SIG-M5 treated with dmso at 0.1 percent for 504 hours (cell line): ENCODE data around the gene MBD3L2B.
"Not testable (repeated sequence)": the region's sequence is repeated elsewhere in the genome, so short reads cannot be mapped to it uniquely, and the experiment has no call there.

ENCODE experiments used
- DNase-seq: peaks from one replicate; lab custom pipeline; 2025; ENCODE audit not compliant: unreplicated experiment; lab: John Stamatoyannopoulos, UW

Gene MBD3L2B

DNA sequence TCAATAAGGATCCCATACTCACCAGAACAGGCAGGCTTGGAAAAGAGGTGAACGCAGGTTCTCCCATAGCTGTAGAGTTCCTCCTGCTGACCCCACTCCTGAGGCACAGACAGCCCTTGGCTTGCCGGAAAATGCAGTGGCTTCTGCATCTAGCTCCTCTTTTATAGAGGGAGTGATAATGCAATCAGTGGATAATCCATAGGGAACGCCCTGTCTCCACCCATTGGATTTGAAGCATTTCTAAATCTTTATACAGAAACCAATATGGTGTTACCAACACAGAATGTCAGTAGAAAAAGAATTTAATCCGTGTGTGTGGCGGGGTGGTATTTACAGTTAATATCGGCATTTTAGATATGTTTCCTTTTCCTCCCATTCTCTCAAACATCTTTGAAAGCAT lies at the start of gene MBD3L2B:
Gene MBD3L2B, minus strand, starts transcription at position 101 of the 400 bp plus-strand sequence. Its CDS starts 34 bp downstream, at position 67.
- DNase-seq: not testable (repeated sequence)

DNA sequence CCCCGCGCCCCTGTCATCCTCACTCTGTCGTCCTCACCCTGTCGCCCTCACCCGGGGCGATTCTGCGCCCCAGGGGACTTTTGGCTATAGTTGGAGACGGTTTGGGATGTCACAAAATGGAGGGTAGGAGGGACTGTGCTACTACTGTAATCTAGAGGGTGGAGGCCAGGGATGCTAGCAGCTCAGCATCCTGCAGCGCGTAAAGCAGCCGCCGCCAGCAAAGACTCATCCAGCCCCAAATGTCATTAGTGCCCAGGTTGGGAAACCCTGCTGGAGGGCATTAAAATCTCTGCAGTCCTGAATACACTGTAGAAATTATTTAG lies 48.6 kb upstream of the MBD3L2B start:
- DNase-seq: no peak

DNA sequence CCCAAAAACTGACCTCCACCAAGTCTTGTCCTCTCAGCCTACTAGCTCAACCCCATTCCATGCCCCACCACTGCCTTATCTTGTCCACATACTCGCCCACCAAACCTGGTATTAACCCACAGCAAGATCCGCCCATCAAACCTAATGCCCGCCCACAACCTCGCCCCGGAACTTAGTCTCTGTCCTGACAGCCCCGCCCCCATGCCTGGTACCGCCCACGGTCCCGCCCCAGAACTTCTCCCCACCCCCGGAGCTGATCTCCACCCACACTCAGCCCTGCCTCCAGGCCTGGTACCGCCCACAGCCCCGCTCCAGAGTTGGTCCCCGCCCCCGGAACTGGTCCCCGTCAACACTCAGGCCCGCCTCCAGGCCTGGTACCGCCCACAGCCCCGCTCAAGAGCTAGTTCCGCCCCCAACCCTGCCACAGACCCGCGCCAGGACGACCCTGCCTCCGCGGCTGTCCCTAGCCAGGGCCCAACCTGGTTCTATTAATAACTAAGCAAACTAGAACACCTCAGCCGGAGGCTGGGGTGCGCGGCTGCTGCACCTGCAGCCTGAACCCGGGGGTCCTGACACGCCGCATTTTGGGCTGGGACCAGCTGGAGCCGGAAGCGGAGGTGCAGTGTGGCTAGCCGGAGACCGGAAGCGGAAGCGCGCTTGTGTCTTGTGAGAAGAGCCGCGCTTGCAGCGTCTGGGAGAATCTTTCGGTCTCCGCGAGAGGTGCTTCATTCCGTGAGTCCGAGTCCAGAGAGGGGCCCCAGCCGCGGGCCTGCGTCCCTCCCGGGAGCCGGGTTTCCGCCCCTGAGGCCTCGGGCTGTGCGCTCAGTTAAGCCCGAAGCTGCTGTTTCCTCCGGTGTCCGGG lies 48.0 kb upstream of the MBD3L2B start, which contains the start of gene ZNF557:
Gene ZNF557, plus strand, starts transcription at position 662 of the 862 bp plus-strand sequence. CDS start 5,372 bp downstream, outside the sequence.
- peak; percentile 87 for DNase-seq

DNA sequence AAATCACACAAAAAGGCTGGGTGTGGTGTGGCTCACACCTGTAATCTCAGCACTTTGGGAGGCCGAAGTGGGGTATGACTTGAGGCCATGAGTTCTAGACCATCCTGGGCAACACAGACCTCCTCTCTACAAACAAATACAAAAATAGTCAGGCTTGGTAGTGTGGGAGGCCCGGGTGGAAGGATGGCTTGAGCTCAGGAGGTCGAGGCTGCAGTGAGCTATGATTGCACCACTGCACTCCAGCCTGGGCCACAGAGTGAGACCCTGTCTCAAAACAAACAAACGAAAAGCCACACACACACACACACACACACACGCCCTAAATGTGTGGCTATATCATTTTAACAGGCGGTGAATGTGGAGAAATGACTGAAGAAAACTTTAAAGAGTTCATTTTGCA lies 47.4 kb upstream of the MBD3L2B start:
- DNase-seq: no peak

DNA sequence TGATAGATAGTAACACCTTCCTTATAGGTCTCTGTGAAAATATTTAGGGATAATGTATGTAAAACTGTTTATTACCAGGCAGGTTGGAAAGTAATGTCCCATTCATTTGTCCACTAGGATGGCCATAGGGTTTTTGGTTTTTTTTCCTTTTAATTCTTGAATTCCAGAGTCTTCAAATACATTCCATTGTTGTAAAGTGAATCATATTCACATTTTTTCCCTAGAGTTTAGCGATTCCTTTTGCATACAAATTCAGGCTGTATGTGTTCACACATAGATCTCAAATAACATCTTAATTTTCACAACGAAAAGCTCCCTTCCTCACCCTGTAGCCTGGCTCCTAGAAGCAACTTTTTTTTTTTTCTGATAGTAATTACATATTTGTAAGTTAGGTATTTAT lies 46.5 kb upstream of the MBD3L2B start:
- no peak for DNase-seq

DNA sequence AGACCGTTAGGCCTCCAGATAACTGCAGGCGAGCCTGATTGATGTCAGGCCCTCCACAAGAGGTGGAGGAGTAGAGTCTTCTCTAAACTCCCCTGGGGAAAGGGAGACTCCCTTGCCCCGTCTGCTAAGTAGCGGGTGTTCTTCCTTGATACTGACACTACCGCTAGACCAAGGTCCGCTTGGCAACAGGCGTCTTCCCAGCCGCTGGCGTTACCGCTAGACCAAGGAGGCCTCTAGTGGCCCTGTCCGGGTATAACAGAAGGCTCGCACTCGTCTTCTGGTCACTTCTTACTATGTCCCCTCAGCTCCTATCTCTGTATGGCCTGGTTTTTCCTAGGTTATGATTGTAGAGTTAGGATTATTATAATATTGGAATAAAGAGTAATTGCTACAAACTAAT lies 45.9 kb upstream of the MBD3L2B start:
- DNase-seq: not testable (repeated sequence)

DNA sequence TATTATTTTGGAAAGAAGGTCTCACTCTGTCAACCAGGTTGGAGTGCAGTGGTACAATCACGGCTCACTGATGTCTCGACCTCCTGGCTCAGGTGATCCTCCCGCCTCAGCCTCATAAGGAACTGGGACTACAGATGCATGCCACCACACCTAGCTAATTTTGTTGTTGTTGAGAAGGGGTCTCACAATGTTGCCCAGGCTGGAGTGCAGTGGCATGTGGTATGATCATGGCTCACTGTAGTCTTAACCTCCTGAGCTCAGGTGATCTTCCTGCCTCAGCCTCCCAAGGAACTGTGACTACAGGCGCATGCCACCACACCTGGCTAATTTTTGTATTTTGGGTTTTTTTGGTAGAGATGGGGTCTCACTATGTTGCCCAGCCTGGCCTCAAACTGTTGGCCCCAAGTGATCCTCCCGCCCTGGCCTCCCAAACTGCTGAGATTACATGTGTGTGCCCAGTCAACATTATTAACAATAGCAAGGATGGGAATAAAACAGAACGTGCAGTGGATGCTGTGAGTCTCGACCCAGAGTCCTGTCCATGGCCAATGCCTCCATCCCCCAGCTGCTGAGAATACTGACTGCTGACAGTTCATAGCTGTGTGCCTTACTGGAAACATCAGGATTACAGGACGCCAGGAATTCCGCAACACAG lies 42.7 kb upstream of the MBD3L2B start:
- DNase-seq: no peak

DNA sequence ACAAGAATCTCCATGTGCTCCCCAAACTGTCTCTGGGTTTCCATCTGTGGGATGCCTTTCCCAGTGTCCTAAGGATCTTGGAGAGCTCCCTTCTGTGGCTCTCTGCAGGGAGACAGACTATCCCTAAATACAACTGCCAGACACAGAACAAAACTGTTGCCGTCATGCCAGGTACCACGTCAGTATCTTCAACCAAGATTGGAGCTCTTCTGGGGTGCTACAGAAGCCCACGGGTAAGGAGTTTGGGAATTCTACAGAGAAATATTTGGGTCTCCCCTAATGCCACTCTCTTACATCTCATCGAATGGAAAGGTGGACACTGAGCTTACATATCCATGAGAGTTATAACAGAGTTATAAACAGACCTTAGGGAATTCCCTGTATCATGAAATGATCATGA lies 42.1 kb upstream of the MBD3L2B start:
- DNase-seq: no peak

DNA sequence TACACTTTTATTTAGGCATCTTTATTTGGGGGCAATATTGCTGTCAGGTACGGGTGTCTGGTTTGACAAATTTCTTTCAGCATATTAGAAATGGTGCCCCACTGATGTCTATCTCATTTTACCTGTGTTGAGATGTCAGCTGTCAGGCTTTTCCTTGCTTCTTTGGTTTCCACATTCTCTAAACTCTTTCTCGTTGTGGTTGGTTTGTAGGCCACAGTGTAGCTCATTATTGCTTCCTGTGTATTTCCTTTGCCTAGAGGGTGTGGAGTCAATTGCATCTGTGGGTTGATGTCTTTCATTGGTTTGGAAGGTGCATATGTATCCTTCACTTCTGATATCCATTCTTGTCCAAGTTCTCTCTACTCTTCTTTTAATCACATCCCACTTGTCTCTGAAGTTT lies 38.7 kb upstream of the MBD3L2B start:
- not testable (repeated sequence) for DNase-seq

DNA sequence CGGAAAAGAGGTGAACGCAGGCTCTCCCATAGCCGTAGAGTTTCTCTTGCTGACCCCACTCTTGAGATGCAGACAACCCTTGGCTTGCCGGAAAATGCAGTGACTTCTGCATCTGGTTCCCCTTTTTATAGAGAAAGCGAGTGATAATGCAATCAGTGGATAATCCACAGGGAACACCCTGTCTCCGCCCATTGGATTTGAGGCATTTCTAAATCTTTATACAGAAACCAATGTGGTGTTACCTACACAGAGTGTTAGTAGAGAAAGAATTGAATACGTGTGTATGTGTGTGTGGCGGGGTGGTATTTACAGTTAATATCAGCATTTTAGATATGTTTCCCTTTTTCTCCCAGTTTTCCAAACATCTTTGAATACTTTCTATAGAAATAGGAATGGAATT lies 37.3 kb upstream of the MBD3L2B start, which contains the start of gene MBD3L3:
Gene MBD3L3, minus strand, starts transcription at position 101 of the 400 bp plus-strand sequence. Its CDS starts 71 bp downstream, at position 30.
- DNase-seq: not testable (repeated sequence)

DNA sequence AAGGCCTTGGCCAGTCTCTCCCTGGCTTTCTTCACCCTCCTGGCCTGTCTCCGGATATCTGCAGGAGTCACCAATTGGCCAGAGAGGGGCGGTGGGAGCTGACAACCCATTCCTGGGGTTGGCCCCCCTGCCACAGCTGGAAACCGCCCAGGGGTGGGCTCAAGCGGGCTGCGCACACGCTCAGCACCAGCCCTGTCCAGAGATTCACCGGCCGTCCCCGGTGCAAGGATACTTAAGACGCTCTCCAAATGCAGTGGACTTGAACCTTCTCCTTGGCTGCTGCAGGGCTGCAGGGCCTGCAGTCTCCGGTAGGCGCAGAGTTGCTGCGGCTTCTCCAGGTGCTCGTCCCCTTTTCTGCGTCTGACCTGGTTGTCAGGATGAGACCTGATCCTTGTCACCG lies 35.1 kb upstream of the MBD3L2B start:
- not testable (repeated sequence) for DNase-seq

DNA sequence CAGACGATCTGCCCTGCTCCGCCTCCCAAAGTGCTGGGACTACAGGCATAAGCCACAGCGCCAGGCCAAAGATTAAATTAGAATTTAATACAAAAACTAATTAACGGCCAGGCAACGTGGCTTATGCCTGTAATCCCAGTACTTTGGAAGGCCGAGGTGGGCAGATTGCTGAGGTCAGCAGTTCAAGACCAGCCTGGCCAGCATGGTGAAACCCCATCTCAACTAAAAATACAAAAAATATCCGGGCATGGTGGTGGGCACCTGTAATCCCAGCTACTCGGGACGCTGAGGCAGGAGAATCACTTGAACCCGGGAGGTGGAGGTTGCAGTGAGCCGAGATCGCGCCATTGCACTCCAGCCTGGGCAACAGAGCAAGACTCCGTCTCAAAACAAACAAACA lies 34.4 kb upstream of the MBD3L2B start:
- not testable (repeated sequence) for DNase-seq

DNA sequence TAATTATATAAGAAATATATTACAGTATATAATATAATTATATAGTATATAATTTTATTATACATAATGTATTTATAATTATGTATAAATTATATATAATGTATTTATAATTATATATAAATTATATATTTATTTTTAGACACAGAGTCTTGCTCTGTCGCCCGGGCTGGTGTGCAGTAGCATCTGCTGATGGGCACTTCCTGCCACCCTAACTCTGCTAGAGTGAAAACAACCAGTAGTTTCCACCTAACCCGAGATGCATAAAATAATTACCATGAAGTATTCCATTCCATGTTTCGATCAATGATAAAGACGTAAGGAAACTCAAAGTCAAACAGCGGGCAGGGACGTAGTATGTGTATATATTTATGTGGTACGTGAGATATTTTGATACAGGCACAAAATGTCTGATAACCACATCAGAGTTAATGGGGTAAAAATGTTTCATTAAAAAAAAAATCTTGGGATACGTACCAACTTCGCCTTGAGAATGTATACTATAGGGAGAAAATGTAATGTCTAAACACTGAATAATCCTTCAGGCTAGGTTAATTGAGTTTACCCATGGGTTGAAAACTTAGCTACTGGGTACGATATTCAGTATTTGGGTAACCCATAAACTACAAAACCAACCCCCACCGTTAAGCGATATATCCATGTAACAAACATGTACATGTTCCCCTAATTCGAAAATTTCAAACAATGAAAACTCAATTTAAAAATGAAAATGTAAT lies 33.6 kb upstream of the MBD3L2B start:
- not testable (repeated sequence) for DNase-seq

DNA sequence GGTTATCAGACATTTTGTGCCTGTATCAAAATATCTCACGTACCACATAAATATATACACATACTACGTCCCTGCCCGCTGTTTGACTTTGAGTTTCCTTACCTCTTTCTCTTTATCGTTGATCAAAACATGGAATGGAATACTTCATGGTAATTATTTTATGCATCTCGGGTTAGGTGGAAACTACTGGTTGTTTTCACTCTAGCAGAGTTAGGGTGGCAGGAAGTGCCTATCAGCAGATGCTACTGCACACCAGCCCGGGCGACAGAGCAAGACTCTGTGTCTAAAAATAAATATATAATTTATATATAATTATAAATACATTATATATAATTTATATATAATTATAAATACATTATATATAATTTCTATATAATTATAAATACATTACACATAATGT lies 31.7 kb upstream of the MBD3L2B start:
- not testable (repeated sequence) for DNase-seq

DNA sequence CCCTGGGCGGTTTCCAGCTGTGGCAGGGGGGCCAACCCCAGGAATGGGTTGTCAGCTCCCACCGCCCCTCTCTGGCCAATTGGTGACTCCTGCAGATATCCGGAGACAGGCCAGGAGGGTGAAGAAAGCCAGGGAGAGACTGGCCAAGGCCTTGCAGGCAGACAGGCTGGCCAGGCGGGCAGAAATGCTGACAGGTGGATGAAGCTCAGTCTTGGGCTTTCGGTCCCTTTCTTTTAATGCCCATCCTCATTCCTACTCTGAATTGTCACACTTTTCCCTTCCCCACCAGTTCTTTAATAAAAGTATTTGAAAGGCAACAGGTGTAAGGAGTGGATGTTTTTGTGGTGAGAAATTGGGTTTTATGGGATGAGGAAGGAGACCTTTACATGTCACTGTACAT lies 30.2 kb upstream of the MBD3L2B start:
- DNase-seq: not testable (repeated sequence)

DNA sequence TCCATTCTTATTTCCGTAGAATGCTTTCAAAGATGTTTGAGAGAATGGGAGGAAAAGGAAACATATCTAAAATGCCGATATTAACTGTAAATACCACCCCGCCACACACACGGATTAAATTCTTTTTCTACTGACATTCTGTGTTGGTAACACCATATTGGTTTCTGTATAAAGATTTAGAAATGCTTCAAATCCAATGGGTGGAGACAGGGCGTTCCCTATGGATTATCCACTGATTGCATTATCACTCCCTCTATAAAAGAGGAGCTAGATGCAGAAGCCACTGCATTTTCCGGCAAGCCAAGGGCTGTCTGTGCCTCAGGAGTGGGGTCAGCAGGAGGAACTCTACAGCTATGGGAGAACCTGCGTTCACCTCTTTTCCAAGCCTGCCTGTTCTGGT lies 27.8 kb upstream of the MBD3L2B start, which contains the start of gene MBD3L2:
Gene MBD3L2, plus strand, starts transcription at position 301 of the 400 bp plus-strand sequence. Its CDS starts 53 bp downstream, at position 354.
- not testable (repeated sequence) for DNase-seq

DNA sequence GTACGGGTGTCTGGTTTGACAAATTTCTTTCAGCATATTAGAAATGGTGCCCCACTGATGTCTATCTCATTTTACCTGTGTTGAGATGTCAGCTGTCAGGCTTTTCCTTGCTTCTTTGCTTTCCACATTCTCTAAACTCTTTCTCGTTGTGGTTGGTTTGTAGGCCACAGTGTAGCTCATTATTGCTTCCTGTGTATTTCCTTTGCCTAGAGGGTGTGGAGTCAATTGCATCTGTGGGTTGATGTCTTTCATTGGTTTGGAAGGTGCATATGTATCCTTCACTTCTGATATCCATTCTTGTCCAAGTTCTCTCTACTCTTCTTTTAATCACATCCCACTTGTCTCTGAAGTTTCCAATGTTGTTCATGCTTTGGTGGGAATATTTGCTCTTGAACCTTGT lies 20.3 kb upstream of the MBD3L2B start:
- not testable (repeated sequence) for DNase-seq

DNA sequence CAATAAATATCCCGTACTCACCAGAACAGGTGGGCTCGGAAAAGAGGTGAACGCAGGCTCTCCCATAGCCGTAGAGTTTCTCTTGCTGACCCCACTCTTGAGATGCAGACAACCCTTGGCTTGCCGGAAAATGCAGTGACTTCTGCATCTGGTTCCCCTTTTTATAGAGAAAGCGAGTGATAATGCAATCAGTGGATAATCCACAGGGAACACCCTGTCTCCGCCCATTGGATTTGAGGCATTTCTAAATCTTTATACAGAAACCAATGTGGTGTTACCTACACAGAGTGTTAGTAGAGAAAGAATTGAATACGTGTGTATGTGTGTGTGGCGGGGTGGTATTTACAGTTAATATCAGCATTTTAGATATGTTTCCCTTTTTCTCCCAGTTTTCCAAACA lies 18.8 kb upstream of the MBD3L2B start, which contains the start of gene MBD3L4:
Gene MBD3L4, minus strand, starts transcription at position 101 of the 400 bp plus-strand sequence. Its CDS starts 35 bp downstream, at position 66.
- not testable (repeated sequence) for DNase-seq

DNA sequence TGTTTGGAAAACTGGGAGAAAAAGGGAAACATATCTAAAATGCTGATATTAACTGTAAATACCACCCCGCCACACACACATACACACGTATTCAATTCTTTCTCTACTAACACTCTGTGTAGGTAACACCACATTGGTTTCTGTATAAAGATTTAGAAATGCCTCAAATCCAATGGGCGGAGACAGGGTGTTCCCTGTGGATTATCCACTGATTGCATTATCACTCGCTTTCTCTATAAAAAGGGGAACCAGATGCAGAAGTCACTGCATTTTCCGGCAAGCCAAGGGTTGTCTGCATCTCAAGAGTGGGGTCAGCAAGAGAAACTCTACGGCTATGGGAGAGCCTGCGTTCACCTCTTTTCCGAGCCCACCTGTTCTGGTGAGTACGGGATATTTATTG lies 9.0 kb upstream of the MBD3L2B start, which contains the start of gene MBD3L5:
Gene MBD3L5, plus strand, starts transcription at position 301 of the 400 bp plus-strand sequence. Its CDS starts 34 bp downstream, at position 335.
- DNase-seq: not testable (repeated sequence)

DNA sequence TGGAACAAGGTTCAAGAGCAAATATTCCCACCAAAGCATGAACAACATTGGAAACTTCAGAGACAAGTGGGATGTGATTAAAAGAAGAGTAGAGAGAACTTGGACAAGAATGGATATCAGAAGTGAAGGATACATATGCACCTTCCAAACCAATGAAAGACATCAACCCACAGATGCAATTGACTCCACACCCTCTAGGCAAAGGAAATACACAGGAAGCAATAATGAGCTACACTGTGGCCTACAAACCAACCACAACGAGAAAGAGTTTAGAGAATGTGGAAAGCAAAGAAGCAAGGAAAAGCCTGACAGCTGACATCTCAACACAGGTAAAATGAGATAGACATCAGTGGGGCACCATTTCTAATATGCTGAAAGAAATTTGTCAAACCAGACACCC lies 7.6 kb upstream of the MBD3L2B start:
- DNase-seq: not testable (repeated sequence)

DNA sequence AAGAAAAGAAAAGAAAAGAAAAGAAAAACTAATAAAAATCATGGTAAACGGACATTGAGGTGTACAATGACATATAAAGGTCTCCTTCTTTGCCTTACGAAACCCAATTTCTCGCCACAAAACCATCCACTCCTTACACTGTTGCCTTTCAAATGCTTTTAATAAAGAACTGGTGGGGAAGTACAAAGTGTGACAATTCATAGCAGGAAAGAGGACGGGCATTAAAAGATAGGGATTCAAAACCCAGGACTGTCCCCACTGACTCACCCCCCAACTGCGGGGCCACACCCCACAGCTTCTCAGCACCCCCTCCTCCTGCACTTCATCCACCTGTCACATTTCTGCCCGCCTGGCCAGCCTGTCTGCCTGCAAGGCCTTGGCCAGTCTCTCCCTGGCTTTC lies 2.4 kb downstream of the MBD3L2B start:
- no peak for DNase-seq
